ENCODE measurements around the gene ADAMTS12. TPM values are rescaled to one million over a fixed set of nuclear protein-coding genes. Genes with fewer than 3 reads are reported as not detected.

Gene ADAMTS12
- total and polyA plus RNA-seq, 2 donors (not counting 1 experiment from before 2014, with no cell fraction given), result 10.7 to 44.8 TPM

DNA sequence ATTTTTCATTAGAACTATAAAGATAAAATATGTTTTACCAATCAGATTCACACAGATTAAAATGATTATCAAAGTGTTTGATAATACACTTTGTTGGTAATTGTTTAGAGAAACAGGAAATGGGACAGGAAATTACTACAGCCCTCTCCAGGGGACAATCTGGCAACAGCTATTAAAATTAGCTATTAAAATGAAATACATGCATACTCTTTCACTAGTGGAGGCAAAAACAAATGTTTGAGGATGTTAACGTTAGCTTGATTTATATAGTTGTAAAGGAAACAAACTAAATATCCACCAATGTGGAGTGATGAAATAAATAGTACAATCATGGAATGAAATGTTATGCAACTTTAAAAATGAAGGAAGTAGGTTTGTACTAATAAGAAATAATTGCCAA is 397.3 kb downstream of the ADAMTS12 start:
- no peak overlapping the region for H3K27ac ChIP-seq (ENCODE audit: insufficient read depth, low read length)
- H3K36me3 ChIP-seq (ENCODE audit: control insufficient read depth, insufficient read depth, low read length), result no peaks in the 10 kb centered on the region
- no peak overlapping the region for H3K9ac ChIP-seq (ENCODE audit: insufficient read depth, low read length)
- H3K9me3 ChIP-seq (ENCODE audit: control insufficient read depth, insufficient read depth, low read depth, low read length), result no peaks in the 10 kb centered on the region
- TF ChIP-seq EZH2 (IDR thresholded peaks at IDR 0.05; ENCODE audit: low read length, missing control alignments), result no peak
- TF ChIP-seq, protein P1, sequence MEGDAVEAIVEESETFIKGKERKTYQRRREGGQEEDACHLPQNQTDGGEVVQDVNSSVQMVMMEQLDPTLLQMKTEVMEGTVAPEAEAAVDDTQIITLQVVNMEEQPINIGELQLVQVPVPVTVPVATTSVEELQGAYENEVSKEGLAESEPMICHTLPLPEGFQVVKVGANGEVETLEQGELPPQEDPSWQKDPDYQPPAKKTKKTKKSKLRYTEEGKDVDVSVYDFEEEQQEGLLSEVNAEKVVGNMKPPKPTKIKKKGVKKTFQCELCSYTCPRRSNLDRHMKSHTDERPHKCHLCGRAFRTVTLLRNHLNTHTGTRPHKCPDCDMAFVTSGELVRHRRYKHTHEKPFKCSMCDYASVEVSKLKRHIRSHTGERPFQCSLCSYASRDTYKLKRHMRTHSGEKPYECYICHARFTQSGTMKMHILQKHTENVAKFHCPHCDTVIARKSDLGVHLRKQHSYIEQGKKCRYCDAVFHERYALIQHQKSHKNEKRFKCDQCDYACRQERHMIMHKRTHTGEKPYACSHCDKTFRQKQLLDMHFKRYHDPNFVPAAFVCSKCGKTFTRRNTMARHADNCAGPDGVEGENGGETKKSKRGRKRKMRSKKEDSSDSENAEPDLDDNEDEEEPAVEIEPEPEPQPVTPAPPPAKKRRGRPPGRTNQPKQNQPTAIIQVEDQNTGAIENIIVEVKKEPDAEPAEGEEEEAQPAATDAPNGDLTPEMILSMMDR (conservative IDR thresholded peaks at IDR 0.05 in 1 of 2, IDR thresholded peaks at IDR 0.05 in 1 of 2; ENCODE audit: low read depth in 1 of 2, low read length in 2 of 2), result no peak
- DNase-seq (ENCODE audit: low read depth in 2 of 2), result peak in 1 of 2 donors; percentile 40
- no peak overlapping the region for H3K4me2 ChIP-seq (ENCODE audit: extremely low read depth, insufficient read depth, low read length)
- no peaks in the 10 kb centered on the region for H4K20me1 ChIP-seq (ENCODE audit: control insufficient read depth, extremely low read depth, insufficient read depth, low read length)
- H3K27me3 ChIP-seq (ENCODE audit: control insufficient read depth, insufficient read depth, low read length), result no peaks in the 10 kb centered on the region
- no peaks in the 10 kb centered on the region for H3K4me1 ChIP-seq (ENCODE audit: control insufficient read depth, extremely low read depth, insufficient read depth, low read length)
- no peaks in the 10 kb centered on the region for H3K79me2 ChIP-seq (ENCODE audit: control insufficient read depth, insufficient read depth, low read length)
- H3K4me3 ChIP-seq (replicated peaks in 1 of 4; ENCODE audit: control extremely low read depth in 1 of 4, insufficient read depth in 1 of 4, low read depth in 3 of 4, low read length in 4 of 4), result no peak overlapping the region
- H2AFZ ChIP-seq (ENCODE audit: low read length), result no peak overlapping the region

GRCh38 chr5:33491941-33492340 is 399.8 kb downstream of the ADAMTS12 start:
- H3K27me3 ChIP-seq (ENCODE audit: control insufficient read depth, insufficient read depth, low read length), result no peaks in the 10 kb centered on the region
- H3K4me1 ChIP-seq (ENCODE audit: control insufficient read depth, extremely low read depth, insufficient read depth, low read length), result no peaks in the 10 kb centered on the region
- H2AFZ ChIP-seq (ENCODE audit: low read length), result no peak overlapping the region
- H4K20me1 ChIP-seq (ENCODE audit: control insufficient read depth, extremely low read depth, insufficient read depth, low read length), result no peaks in the 10 kb centered on the region
- TF ChIP-seq EZH2 (IDR thresholded peaks at IDR 0.05; ENCODE audit: low read length, missing control alignments), result no peak
- TF ChIP-seq, protein P1 (conservative IDR thresholded peaks at IDR 0.05 in 1 of 2, IDR thresholded peaks at IDR 0.05 in 1 of 2; ENCODE audit: low read depth in 1 of 2, low read length in 2 of 2), result no peak
- H3K4me2 ChIP-seq (ENCODE audit: extremely low read depth, insufficient read depth, low read length), result no peak overlapping the region
- H3K9ac ChIP-seq (ENCODE audit: insufficient read depth, low read length), result no peak overlapping the region
- peak; percentile 6 to 23 for DNase-seq (ENCODE audit: low read depth in 2 of 2)
- no peaks in the 10 kb centered on the region for H3K79me2 ChIP-seq (ENCODE audit: control insufficient read depth, insufficient read depth, low read length)
- no peak overlapping the region for H3K27ac ChIP-seq (ENCODE audit: insufficient read depth, low read length)
- no peaks in the 10 kb centered on the region for H3K9me3 ChIP-seq (ENCODE audit: control insufficient read depth, insufficient read depth, low read depth, low read length)
- H3K4me3 ChIP-seq (replicated peaks in 1 of 4; ENCODE audit: control extremely low read depth in 1 of 4, insufficient read depth in 1 of 4, low read depth in 3 of 4, low read length in 4 of 4), result no peak overlapping the region
- H3K36me3 ChIP-seq (ENCODE audit: control insufficient read depth, insufficient read depth, low read length), result no peaks in the 10 kb centered on the region

DNA sequence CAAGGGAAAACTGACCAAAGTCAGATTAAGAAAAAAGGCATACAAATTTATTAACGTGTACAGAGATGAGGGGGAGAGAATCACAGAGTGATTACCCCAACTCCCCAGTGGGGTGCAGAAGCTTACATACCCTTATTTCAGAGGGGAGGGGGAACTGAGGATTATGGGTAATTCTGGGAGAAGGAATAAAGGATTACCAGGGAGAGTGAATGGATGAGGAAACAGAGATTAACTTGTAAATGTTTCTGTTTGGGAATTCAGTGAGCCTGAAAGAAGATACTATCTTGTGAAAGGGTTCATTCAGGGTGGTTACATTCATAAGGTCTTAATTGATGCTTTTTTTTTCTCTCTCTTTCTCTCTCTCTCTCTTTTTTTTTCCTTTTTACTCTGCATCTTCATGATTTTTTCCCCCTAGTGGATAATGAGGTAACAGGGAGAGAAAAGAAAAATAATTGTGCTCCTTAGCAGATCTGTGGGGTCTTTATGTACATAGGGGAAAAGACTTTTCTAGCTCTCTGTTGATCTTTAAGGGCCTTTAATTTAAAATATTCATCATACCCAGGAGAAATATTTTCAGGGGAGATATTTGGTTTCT is 401.6 kb downstream of the ADAMTS12 start:
- Histone ChIP-seq H3K27me3 (ENCODE audit: control insufficient read depth, insufficient read depth, low read length) (no peaks in the 10 kb centered on the region), H4K20me1 (ENCODE audit: control insufficient read depth, extremely low read depth, insufficient read depth, low read length) (no peaks in the 10 kb centered on the region), H3K4me2 (ENCODE audit: extremely low read depth, insufficient read depth, low read length) (no peak overlapping the region), H2AFZ (ENCODE audit: low read length) (no peak overlapping the region), H3K27ac (ENCODE audit: insufficient read depth, low read length) (no peak overlapping the region), H3K36me3 (ENCODE audit: control insufficient read depth, insufficient read depth, low read length) (no peaks in the 10 kb centered on the region), H3K9ac (ENCODE audit: insufficient read depth, low read length) (no peak overlapping the region), H3K9me3 (ENCODE audit: control insufficient read depth, insufficient read depth, low read depth, low read length) (no peaks in the 10 kb centered on the region), H3K4me1 (ENCODE audit: control insufficient read depth, extremely low read depth, insufficient read depth, low read length) (no peaks in the 10 kb centered on the region), H3K4me3 (replicated peaks in 1 of 4; ENCODE audit: control extremely low read depth in 1 of 4, insufficient read depth in 1 of 4, low read depth in 3 of 4, low read length in 4 of 4) (no peak overlapping the region), H3K79me2 (ENCODE audit: control insufficient read depth, insufficient read depth, low read length) (no peaks in the 10 kb centered on the region)
- DNase-seq (ENCODE audit: low read depth in 2 of 2), result no peak
- TF ChIP-seq, protein P1 (conservative IDR thresholded peaks at IDR 0.05 in 1 of 2, IDR thresholded peaks at IDR 0.05 in 1 of 2; ENCODE audit: low read depth in 1 of 2, low read length in 2 of 2), result no peak
- no peak for TF ChIP-seq EZH2 (IDR thresholded peaks at IDR 0.05; ENCODE audit: low read length, missing control alignments)
